Muscle layer of colon (tissue), 2 donors: ENCODE measurements around the gene DNAI1.
"Not testable (repeated sequence)": the region's sequence is repeated elsewhere in the genome, so short reads cannot be mapped to it uniquely, and the experiment has no call there.

Source experiments
- H3K27ac ChIP-seq: one replicate; pipeline ENCODE4 v1.7.0; 2013; ENCODE audit warnings: low read depth, mild to moderate bottlenecking, low read length, moderate library complexity
- H3K27me3 ChIP-seq, 2 donors: one replicate each; pipeline ENCODE4 v1.7.0; 2013; ENCODE audit warnings: low read length in 2 of 2, mild to moderate bottlenecking in 2 of 2; ENCODE audit not compliant: insufficient read depth in 2 of 2, control insufficient read depth in 1 of 2
- H3K36me3 ChIP-seq: one replicate; pipeline ENCODE4 v1.7.0; 2013; ENCODE audit warnings: mild to moderate bottlenecking, low read length; ENCODE audit not compliant: insufficient read depth
- H3K4me1 ChIP-seq: one replicate; pipeline ENCODE4 v1.7.0; 2013; ENCODE audit warnings: mild to moderate bottlenecking, low read length; ENCODE audit not compliant: insufficient read depth
- H3K4me3 ChIP-seq, 2 donors: one replicate each; pipeline ENCODE4 v1.7.0; 2013; ENCODE audit warnings: low read length in 2 of 2, low read depth in 1 of 2, mild to moderate bottlenecking in 1 of 2, moderate library complexity in 1 of 2
- H3K9ac ChIP-seq: one replicate; pipeline ENCODE4 v1.7.0; 2013; ENCODE audit warnings: low read length
- H3K9me3 ChIP-seq: one replicate; pipeline ENCODE4 v1.7.0; 2013; ENCODE audit warnings: mild to moderate bottlenecking, low read length
- donor health status: abdominal sarcoma.
- donor health status: Adenocarcinoma of cecum.

DNAI1 gene

DNA sequence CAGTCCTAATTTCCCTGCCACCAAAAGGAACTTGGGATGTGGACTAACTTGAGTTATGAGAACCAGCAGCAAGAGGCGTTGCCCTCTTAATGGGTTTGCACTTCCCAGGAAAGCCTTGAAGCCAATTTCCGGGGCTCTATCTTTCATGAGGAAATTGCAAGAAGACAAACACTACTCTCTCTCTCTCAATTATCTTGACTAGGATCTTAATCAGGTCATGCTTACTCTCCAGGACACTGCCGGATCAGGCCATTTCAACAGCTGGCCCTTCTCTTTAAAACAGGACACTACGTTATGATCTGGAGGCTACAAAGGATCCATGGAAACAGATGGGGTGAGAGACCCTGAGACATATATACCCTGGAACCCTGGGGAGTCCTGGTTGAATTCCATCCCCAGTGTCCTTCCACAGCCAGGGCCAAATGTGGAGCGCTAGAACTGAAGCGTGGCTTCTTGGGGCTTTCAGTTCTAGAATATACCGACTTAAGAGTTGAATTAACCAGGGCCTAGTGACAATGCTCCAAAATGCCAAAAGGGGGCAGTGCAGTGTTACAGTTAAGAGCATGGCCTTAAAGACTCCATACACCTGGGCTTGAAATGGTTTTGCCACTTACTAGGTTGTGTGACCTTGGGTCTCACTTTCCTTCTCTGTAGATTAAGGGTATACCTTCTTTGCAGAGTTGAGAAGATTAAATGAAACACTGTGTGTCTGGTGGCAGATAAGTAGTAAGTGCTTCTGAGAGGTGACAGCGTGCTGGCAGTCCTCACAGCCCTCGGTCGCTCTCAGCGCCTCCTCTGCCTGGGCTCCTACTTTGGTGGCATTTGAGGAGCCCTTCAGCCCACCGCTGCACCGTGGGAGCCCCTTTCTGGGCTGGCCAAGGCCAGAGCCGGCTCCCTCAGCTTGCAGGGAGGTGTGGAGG lies 21.3 kb upstream of the DNAI1 start:
- H3K4me3 ChIP-seq: no peak overlapping the region
- no peaks in the 10 kb centered on the region for H3K9me3 ChIP-seq
- no peak overlapping the region for H3K9ac ChIP-seq
- H3K27ac ChIP-seq: no peak overlapping the region
- no peaks in the 10 kb centered on the region for H3K36me3 ChIP-seq
- no peaks in the 10 kb centered on the region for H3K4me1 ChIP-seq
- H3K27me3 ChIP-seq: no peaks in the 10 kb centered on the region

DNA sequence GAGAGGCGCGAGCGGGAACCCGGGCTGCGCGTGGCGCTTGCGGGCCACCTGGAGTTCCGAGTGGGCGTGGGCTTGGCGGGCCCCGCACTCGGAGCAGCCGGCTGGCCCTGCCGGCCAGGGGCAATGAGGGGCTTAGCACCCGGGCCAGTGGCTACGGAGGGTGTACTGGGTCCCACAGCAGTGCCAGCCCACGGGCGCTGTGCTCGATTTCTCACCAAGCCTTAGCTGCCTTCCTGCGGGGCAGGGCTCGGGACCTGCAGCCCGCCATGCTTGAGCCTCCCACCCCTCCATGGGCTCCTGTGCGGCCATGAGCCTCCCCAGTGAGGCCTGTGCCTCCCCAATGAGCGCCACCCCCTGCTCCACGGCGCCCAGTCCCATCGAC lies 20.7 kb upstream of the DNAI1 start:
- H3K9me3 ChIP-seq, H3K27me3 ChIP-seq, H3K9ac ChIP-seq, H3K4me1 ChIP-seq, H3K36me3 ChIP-seq, H3K4me3 ChIP-seq, H3K27ac ChIP-seq: not testable (repeated sequence)

DNA sequence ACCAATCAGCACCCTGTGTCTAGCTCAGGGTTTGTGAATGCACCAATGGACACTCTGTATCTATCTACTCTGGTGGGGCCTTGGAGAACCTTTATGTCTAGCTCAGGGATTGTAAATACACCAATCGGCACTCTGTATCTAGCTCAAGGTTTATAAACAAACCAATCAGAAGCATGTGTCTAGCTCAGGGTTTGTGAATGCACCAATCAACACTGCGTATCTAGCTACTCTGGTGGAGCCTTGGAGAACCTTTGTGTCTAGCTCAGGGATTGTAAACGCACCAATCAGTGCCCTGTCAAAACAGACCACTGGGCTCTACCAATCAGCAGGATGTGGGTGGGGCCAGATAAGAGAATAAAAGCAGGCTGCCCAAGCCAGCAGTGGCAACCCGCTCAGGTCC lies 20.1 kb upstream of the DNAI1 start:
- H3K27me3 ChIP-seq, H3K4me1 ChIP-seq, H3K36me3 ChIP-seq, H3K4me3 ChIP-seq, H3K9ac ChIP-seq, H3K27ac ChIP-seq, H3K9me3 ChIP-seq: not testable (repeated sequence)

DNA sequence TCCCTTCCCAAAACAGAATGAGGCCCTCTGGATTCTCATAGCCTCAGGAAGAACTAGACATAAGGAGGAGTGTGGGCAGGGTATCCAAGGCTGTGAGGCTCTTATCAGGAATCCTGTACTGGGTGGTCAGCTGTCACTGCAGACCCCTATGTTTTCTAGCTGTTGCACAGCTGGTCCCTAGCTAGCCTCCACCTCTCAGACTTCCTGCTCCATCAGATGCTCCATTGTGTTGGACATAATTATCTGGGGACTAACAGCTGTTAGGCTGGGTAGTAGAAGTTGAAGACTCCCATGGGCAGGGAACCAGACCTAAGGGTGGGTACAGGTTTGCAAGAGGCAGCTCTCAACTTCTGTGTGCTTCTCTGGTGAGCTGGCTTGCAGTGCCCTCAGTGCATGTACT lies 18.6 kb upstream of the DNAI1 start:
- Histone ChIP-seq H3K27ac (no peak overlapping the region), H3K27me3 (no peaks in the 10 kb centered on the region), H3K4me1 (no peaks in the 10 kb centered on the region), H3K9ac (no peak overlapping the region), H3K4me3 (no peak overlapping the region), H3K9me3 (no peaks in the 10 kb centered on the region), H3K36me3 (no peaks in the 10 kb centered on the region)

DNA sequence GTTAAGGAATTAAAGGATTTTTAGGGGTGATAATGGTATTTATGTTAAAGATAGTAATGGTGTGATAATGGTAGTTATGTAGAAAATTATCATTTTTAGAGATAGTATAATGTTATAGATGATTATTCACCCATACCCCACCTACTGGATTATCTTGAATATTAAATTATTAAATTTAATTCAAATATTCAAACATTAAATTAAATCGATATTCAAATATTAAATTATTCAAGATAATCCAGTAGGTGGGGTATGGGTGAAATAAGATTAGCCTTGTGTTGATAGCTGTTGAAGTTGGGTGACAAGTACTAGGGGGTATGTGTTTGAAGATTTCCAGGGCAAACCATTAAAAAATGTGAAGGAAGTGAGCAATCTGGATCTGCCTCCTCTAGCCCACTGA lies 15.8 kb upstream of the DNAI1 start:
- Histone ChIP-seq H3K4me1 (no peaks in the 10 kb centered on the region), H3K9ac (no peak overlapping the region), H3K36me3 (no peaks in the 10 kb centered on the region), H3K4me3 (no peak overlapping the region), H3K27ac (no peak overlapping the region), H3K27me3 (no peaks in the 10 kb centered on the region), H3K9me3 (no peaks in the 10 kb centered on the region)

DNA sequence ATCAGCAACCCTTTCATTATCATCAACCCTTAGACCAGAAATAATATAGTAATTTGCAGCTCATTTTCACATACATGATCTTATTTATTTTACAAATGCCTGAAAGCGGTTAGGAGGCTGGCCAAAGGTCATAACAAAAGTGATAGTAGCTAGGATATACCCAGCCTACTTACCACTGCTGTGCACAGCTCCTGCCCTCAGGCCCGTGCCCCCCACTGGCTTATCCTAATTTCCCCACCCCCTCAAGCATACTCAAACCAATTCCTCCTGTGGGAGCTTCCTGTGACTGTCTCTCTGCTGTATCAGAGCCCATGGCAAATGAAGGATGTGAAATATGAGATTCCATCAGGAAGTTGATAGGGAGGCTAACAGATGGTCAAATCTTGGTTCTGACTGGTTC lies 15.1 kb upstream of the DNAI1 start:
- no peaks in the 10 kb centered on the region for H3K9me3 ChIP-seq
- no peaks in the 10 kb centered on the region for H3K36me3 ChIP-seq
- H3K27ac ChIP-seq: no peak overlapping the region
- no peak overlapping the region for H3K9ac ChIP-seq
- no peak overlapping the region for H3K4me3 ChIP-seq
- H3K27me3 ChIP-seq: no peaks in the 10 kb centered on the region
- H3K4me1 ChIP-seq: no peaks in the 10 kb centered on the region

DNA sequence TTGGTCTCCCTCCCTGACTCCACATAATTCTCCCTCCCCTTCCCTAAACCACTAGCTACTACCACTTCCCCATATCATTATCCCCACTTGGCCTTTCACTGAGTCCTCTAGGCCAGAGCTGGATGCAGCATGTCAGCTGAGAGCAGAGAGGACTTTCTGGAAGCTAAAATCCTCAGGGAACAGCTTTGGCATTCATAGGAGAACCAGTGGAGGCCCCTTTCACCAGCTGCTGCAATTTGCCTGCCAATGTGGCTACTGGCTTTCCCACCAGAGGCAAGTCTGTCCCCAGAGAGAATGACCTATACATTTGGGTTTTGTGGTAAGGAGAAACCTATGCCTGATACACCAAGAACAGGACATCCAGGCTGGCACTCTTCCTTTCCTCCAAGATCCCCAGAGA lies 14.6 kb upstream of the DNAI1 start:
- Histone ChIP-seq H3K4me3 (no peak overlapping the region), H3K36me3 (no peaks in the 10 kb centered on the region), H3K9me3 (no peaks in the 10 kb centered on the region), H3K27ac (no peak overlapping the region), H3K27me3 (no peaks in the 10 kb centered on the region), H3K4me1 (no peaks in the 10 kb centered on the region), H3K9ac (no peak overlapping the region)

DNA sequence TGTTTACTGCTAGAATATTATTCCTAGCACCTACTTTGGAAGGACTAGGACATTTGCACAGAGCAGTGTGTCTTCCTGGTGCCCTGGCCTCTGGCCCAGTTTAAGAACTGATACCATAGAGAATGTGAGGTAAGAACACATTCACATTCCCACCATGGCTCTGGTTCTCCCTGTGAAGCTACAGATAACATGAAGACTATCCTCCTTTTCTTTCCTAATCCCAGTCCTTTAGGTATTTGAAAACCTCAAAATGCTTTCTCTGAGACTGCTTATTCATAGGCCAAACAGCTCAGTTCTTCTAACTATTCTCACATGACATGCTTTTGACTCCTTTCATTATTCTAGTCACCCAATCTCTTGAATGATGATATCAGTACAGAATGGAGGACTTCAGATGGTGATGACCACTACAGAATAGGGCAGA lies 12.1 kb upstream of the DNAI1 start:
- Histone ChIP-seq H3K4me3 (no peak overlapping the region), H3K4me1 (no peaks in the 10 kb centered on the region), H3K9me3 (no peaks in the 10 kb centered on the region), H3K27me3 (no peaks in the 10 kb centered on the region), H3K36me3 (no peaks in the 10 kb centered on the region), H3K27ac (no peak overlapping the region), H3K9ac (no peak overlapping the region)

DNA sequence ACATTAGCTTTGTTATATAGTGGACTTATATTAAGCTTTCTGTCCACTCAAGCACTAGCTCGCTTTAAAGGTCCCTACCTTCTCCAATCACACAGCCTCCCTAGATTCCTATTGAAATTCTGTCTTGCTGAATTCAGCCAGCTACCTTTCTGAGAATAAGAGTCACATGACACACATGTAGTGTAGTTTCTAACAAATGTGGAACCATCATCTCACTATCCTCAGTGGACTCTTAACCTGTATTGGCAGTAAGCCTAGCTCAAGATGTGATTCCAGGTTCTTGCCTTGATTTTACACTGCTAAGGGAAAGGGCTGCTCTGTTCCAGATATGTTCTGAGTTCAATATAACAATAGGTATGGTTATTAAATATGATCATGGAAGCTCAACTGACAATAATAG lies 11.7 kb upstream of the DNAI1 start:
- no peaks in the 10 kb centered on the region for H3K9me3 ChIP-seq
- H3K4me3 ChIP-seq: no peak overlapping the region
- no peaks in the 10 kb centered on the region for H3K4me1 ChIP-seq
- H3K36me3 ChIP-seq: no peaks in the 10 kb centered on the region
- no peak overlapping the region for H3K27ac ChIP-seq
- no peak overlapping the region for H3K9ac ChIP-seq
- H3K27me3 ChIP-seq: no peaks in the 10 kb centered on the region

DNA sequence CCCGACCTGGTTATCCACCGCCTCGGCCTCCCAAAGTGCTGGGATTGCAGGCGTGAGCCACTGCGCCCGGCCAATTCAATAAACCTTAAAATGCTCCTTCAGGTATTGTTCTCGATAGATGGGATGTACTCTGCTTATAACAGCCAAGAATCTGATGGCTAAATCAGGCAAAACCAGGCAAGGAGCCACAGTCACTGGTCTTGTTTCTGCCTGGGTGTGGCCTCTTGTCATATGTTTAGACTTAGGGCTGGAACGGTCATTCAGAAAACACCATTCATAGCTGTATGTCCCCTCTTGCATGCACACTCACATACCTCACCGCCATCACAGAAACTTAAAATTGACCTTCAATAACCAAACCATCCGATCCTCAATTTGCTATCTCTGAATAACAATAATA lies 8.0 kb upstream of the DNAI1 start:
- H3K27me3 ChIP-seq: no peaks in the 10 kb centered on the region
- H3K36me3 ChIP-seq: no peaks in the 10 kb centered on the region
- no peak overlapping the region for H3K4me3 ChIP-seq
- no peaks in the 10 kb centered on the region for H3K4me1 ChIP-seq
- H3K27ac ChIP-seq: no peak overlapping the region
- H3K9me3 ChIP-seq: no peaks in the 10 kb centered on the region
- H3K9ac ChIP-seq: no peak overlapping the region

DNA sequence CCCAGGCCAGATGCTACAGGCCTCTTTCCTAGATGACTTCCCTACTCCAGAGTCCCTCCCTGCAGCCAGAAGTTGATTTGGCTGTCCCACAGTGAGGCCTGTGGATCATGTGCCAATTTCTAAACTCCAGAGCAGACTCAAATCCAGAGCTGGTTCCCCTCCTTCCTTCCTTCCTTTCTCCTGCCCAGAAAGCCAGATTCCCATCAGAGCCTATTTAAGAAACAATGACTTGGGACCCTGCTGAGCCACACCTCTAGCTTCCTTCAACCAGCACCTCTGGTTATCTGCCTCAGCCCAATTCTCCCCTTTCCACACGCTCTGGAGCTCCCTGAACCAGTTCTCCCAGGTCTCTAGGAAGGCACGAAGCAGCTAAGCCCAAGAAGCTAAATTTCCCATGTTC lies 7.5 kb upstream of the DNAI1 start:
- Histone ChIP-seq H3K9ac (no peak overlapping the region), H3K27ac (no peak overlapping the region), H3K27me3 (no peaks in the 10 kb centered on the region), H3K36me3 (no peaks in the 10 kb centered on the region), H3K9me3 (no peaks in the 10 kb centered on the region), H3K4me1 (no peaks in the 10 kb centered on the region), H3K4me3 (no peak overlapping the region)

DNA sequence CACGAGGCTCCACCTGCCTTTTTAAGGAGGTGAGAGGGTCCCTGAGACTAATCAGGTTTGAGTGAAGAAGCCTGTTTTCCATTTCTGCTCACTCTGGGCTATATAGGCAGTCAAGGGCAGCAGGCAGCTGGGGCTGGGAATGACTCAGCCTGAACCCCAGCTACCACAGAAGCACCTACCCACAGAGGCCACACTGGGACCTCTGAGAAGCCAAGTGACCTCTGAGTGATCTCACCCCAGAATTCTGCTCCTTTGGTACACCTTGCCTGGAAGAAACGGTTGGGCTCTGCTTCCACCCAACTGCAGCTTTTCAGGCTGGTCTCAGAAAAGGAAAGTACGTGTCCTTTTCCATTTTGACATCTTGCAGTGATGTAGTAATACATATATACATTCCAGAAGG lies 7.1 kb upstream of the DNAI1 start:
- no peaks in the 10 kb centered on the region for H3K27me3 ChIP-seq
- H3K4me3 ChIP-seq: no peak overlapping the region
- H3K36me3 ChIP-seq: no peaks in the 10 kb centered on the region
- no peaks in the 10 kb centered on the region for H3K9me3 ChIP-seq
- no peak overlapping the region for H3K9ac ChIP-seq
- H3K4me1 ChIP-seq: peaks cover 1% of the 10 kb centered on the region
- H3K27ac ChIP-seq: no peak overlapping the region
